WI38 (cell line): ENCODE results near the gene LGALS14.

Experiments
- H3K4me3 ChIP-seq: 2 replicates; pipeline ENCODE4 v1.5.1; 2011; ENCODE audit warnings: low read depth, mild to moderate bottlenecking, control low read depth, low read length
- CTCF ChIP-seq: IDR thresholded peaks from 2 replicates; pipeline ENCODE4 v1.5.1; 2012; ENCODE audit warnings: low read depth, mild to moderate bottlenecking, control low read depth, low read length

The LGALS14 gene

GRCh38 chr19:39725995-39726394, 21.7 kb downstream of the LGALS14 start:
- no peak overlapping the region for H3K4me3 ChIP-seq
- TF ChIP-seq CTCF: no peak

GRCh38 chr19:39727070-39727800, 23.0 kb downstream of the LGALS14 start:
- H3K4me3 ChIP-seq: no peak overlapping the region
- no peak for TF ChIP-seq CTCF

GRCh38 chr19:39728040-39728439, 23.8 kb downstream of the LGALS14 start:
- no peak for TF ChIP-seq CTCF
- H3K4me3 ChIP-seq: no peak overlapping the region

- TF ChIP-seq CTCF: no peak
- no peak overlapping the region for H3K4me3 ChIP-seq
Measured at GRCh38 chr19:39729594-39729993, 25.3 kb downstream of the LGALS14 start.

GRCh38 chr19:39731685-39732084, 27.4 kb downstream of the LGALS14 start:
- no peak for TF ChIP-seq CTCF

GRCh38 chr19:39733841-39734240, 29.6 kb downstream of the LGALS14 start:
- no peak for TF ChIP-seq CTCF
- H3K4me3 ChIP-seq: no peak overlapping the region

More at GRCh38 chr19:39731685-39732084, 27.4 kb downstream of the LGALS14 start:
- no peak overlapping the region for H3K4me3 ChIP-seq

GRCh38 chr19:39735688-39736087, 31.4 kb downstream of the LGALS14 start:
- no peak overlapping the region for H3K4me3 ChIP-seq
- TF ChIP-seq CTCF: no peak
